Heart left ventricle (tissue), 13 donors: ENCODE results near the gene OASL.

Source experiments
- POLR2A ChIP-seq, 2 donors: fragments of 450-650 bp; IDR thresholded peaks; one replicate each; pipeline ENCODE4 v1.6.1; 2017; ENCODE audit warnings: antibody characterized with exemption in 2 of 2, mild to moderate bottlenecking in 2 of 2, moderate library complexity in 2 of 2
- TF ChIP-seq, protein P1 (sequence below), 12 donors: fragments of 200-600 bp; sonication (generic) in 4 of 12; IDR thresholded peaks; one replicate each; pipeline versions ENCODE4 v1.5.0 to v1.8.0; 2018 to 2022; ENCODE audit warnings: antibody characterized with exemption in 12 of 12, mild to moderate bottlenecking in 5 of 12
- donor health status: ischemic (EF 13 %, LVEDD 7.1; RV severe dilation, severe dysfunction).
- donor health status: DM: no; HTN: yes; CAD: no.
- donor health status: DM: no; HTN: no; CAD: no.
- donor health status: ischemic (EF 25% LVEDD 6.9; RV normal size, moderate dysfunction).
- donor health status: ischemic (EF 25% LVEDD 5.7; RV mildly dilated, moderate dysfunction).
- donor health status: ischemic (EF 35%, LVEDD 5.7; RV mildly dilated, moderate dysfunction).
- donor health status: nonischemic (EF 11% LVEDD 7.7; RV severe dilation, severe dysfunction).
- donor health status: DM: yes; HTN: yes; CAD: no.
- donor health status: PGD.
- donor health status: ischemic (EF 29% LVEDD 5.4; RV normal size, mild dysfunction).
- donor health status: nonischemic (EF 23%, LVEDD 6.1; RV moderate dilation, normal function).

DNA sequence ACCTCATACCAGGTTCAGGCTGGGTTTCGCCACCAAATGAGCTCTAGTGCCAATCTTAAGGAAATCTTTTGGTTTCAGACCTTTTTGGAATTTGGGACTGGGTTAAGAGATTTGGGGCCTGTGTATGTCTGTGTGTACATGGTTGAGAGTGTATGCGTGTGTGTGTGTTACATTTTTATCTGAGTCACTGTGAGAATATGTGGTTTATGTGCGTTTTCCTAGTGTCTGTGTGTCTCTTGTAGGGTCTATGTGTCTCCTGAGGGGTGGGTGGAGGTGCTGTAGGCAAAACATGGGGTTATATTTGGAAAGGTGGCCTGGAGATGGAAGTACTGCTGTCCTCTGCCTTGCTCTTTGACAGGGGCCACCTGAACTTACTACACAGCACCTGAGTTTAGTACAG, 40.6 kb downstream of the OASL start:
- no peak for TF ChIP-seq POLR2A (IDR thresholded peaks at IDR 0.05)
- TF ChIP-seq, protein P1, sequence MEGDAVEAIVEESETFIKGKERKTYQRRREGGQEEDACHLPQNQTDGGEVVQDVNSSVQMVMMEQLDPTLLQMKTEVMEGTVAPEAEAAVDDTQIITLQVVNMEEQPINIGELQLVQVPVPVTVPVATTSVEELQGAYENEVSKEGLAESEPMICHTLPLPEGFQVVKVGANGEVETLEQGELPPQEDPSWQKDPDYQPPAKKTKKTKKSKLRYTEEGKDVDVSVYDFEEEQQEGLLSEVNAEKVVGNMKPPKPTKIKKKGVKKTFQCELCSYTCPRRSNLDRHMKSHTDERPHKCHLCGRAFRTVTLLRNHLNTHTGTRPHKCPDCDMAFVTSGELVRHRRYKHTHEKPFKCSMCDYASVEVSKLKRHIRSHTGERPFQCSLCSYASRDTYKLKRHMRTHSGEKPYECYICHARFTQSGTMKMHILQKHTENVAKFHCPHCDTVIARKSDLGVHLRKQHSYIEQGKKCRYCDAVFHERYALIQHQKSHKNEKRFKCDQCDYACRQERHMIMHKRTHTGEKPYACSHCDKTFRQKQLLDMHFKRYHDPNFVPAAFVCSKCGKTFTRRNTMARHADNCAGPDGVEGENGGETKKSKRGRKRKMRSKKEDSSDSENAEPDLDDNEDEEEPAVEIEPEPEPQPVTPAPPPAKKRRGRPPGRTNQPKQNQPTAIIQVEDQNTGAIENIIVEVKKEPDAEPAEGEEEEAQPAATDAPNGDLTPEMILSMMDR (IDR thresholded peaks at IDR 0.05): no peak
